ENCODE data around the gene RHOG. TPM values are rescaled to one million over a fixed set of nuclear protein-coding genes. Genes with fewer than 3 reads are reported as not detected.

Gene RHOG
- total RNA-seq, 1 experiment from 2014 or later = 31.0 TPM

- H3K36me3 ChIP-seq (ENCODE audit: low read depth) = no peaks in the 10 kb centered on the region
- DNase-seq = no peak
- H2AFZ ChIP-seq = no peak overlapping the region
- H3K27me3 ChIP-seq (ENCODE audit: insufficient read depth, low read depth) = no peaks in the 10 kb centered on the region
- no peaks in the 10 kb centered on the region for H3K9me3 ChIP-seq (ENCODE audit: insufficient read depth, low read depth)
- intact Hi-C loops (cut with micrococcal nuclease; ENCODE audit: unreplicated experiment) = no loop called here
- no peak overlapping the region for H3K4me2 ChIP-seq
- H3F3A ChIP-seq (ENCODE audit: insufficient read depth, low read depth) = peaks cover 8% of the 10 kb centered on the region; the same call in 1 of the 2 replicates
- ChIA-PET POLR2A (ENCODE audit: unreplicated experiment) (no interaction called here), CTCF (no interaction called here)
- peaks cover 13% of the 10 kb centered on the region for H3K4me1 ChIP-seq (replicated peaks; ENCODE audit: insufficient read depth)
- no peak overlapping the region for H3K4me3 ChIP-seq
- BruUV-seq (replicated peaks) = no TSS peak
- H3K9me2 ChIP-seq (ENCODE audit: insufficient read depth) = no peaks in the 10 kb centered on the region
- TF ChIP-seq CTCF (conservative IDR thresholded peaks at IDR 0.05) = no peak
- no peak for TF ChIP-seq EZH2 (IDR thresholded peaks at IDR 0.05; ENCODE audit: low read depth)
- H4K20me1 ChIP-seq (ENCODE audit: insufficient read depth) = no peaks in the 10 kb centered on the region
- H3K79me2 ChIP-seq (ENCODE audit: low read depth) = peaks cover 8% of the 10 kb centered on the region; the same call in 1 of the 2 replicates
- no peak overlapping the region for H3K27ac ChIP-seq
Observed at GRCh38 chr11:3886985-3887384, 46.2 kb upstream of the RHOG start.

DNA sequence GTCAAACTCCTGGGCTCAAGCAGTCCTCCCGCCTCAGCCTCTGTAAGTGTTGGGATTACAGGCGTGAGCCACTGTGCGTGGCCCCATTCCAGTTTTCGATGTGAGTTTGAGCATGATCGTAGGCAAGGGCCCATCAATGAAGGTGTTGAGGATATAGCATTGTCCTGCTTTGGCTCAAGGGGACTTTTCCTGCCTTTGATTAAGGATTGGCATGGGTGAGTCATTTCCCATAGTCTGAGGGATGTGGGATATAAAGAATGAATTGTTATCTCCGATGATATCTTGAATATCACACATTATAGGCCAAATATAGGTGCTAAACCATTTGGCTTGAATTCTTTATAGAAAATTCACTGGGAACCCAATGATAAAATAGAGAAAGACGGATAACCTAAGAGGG, 45.1 kb upstream of the RHOG start:
- peak overlapping the region; percentile 16; the same call in 1 of the 2 replicates for H3K4me2 ChIP-seq
- peaks cover 13% of the 10 kb centered on the region for H3K4me1 ChIP-seq (replicated peaks; ENCODE audit: insufficient read depth)
- POLR2A ChIA-PET (ENCODE audit: unreplicated experiment) = no interaction called here
- TF ChIP-seq CTCF (conservative IDR thresholded peaks at IDR 0.05) (no peak), EZH2 (IDR thresholded peaks at IDR 0.05; ENCODE audit: low read depth) (no peak)
- H3K27me3 ChIP-seq (ENCODE audit: insufficient read depth, low read depth) = no peaks in the 10 kb centered on the region
- H3K79me2 ChIP-seq (ENCODE audit: low read depth) = peaks cover 5% of the 10 kb centered on the region
- no peaks in the 10 kb centered on the region for H3K9me3 ChIP-seq (ENCODE audit: insufficient read depth, low read depth)
- intact Hi-C loops (cut with micrococcal nuclease; ENCODE audit: unreplicated experiment) = no loop called here
- CTCF ChIA-PET = no interaction called here
- no peak overlapping the region for H2AFZ ChIP-seq
- H3K36me3 ChIP-seq (ENCODE audit: low read depth) = no peaks in the 10 kb centered on the region
- H3K4me3 ChIP-seq = no peak overlapping the region
- DNase-seq = peak in 1 of 2 experiments; percentile 59
- H4K20me1 ChIP-seq (ENCODE audit: insufficient read depth) = no peaks in the 10 kb centered on the region
- peak overlapping the region; percentile 61 for H3K27ac ChIP-seq
- no TSS peak for BruUV-seq (replicated peaks)
- H3K9me2 ChIP-seq (ENCODE audit: insufficient read depth) = no peaks in the 10 kb centered on the region
- peaks cover 8% of the 10 kb centered on the region; the same call in 1 of the 2 replicates for H3F3A ChIP-seq (ENCODE audit: insufficient read depth, low read depth)

GRCh38 chr11:3882655-3883054, 41.9 kb upstream of the RHOG start:
- CTCF ChIA-PET = no interaction called here
- Histone ChIP-seq H4K20me1 (ENCODE audit: insufficient read depth) (no peaks in the 10 kb centered on the region), H3K9me3 (ENCODE audit: insufficient read depth, low read depth) (no peaks in the 10 kb centered on the region), H3K4me2 (no peak overlapping the region), H3K9me2 (ENCODE audit: insufficient read depth) (no peaks in the 10 kb centered on the region), H3K36me3 (ENCODE audit: low read depth) (no peaks in the 10 kb centered on the region), H3K4me1 (replicated peaks; ENCODE audit: insufficient read depth) (peaks cover 25% of the 10 kb centered on the region), H3K27me3 (ENCODE audit: insufficient read depth, low read depth) (no peaks in the 10 kb centered on the region), H3K4me3 (no peak overlapping the region), H3F3A (ENCODE audit: insufficient read depth, low read depth) (peaks cover 23% of the 10 kb centered on the region), H3K27ac (no peak overlapping the region), H3K79me2 (ENCODE audit: low read depth) (peaks cover 29% of the 10 kb centered on the region), H2AFZ (no peak overlapping the region)
- intact Hi-C loops (cut with micrococcal nuclease; ENCODE audit: unreplicated experiment) = no loop called here
- POLR2A ChIA-PET (ENCODE audit: unreplicated experiment) = no interaction called here
- BruUV-seq (replicated peaks) = no TSS peak
- TF ChIP-seq EZH2 (IDR thresholded peaks at IDR 0.05; ENCODE audit: low read depth) (no peak), CTCF (conservative IDR thresholded peaks at IDR 0.05) (no peak)
- DNase-seq = no peak
